ENCODE measurements around the gene RETN. TPM values are rescaled to one million over a fixed set of nuclear protein-coding genes. Genes with fewer than 3 reads are reported as not detected.

RETN gene
- total and polyA plus RNA-seq, 2 of the 8 experiments (the other 6 are each of a cell fraction or from before 2014, with no cell fraction given): not detected

- H3K27me3 ChIP-seq (replicated peaks in 1 of 4; ENCODE audit: control insufficient read depth in 3 of 4, extremely low read depth in 1 of 4, insufficient read depth in 3 of 4, low read length in 3 of 4): no peaks in the 10 kb centered on the region; a peak in 1 of 7 replicates
- 0 out of 2 replicates have a peak, but pooled peaks cover 1% of the 10 kb centered on the region for H3K23me2 ChIP-seq (ENCODE audit: low read depth, low read length)
- H3K27ac ChIP-seq (ENCODE audit: low read depth, low read length): no peak within 1 kb of the TSS
- no peak within 1 kb of the TSS for H3K9ac ChIP-seq (replicated peaks in 1 of 4; ENCODE audit: extremely low read depth in 1 of 4, low read depth in 3 of 4, low read length in 3 of 4)
- no peak within 1 kb of the TSS for H4K5ac ChIP-seq (ENCODE audit: insufficient read length, low read depth, low read length)
- CTCF ChIA-PET (ENCODE audit: partially characterized antibody): interaction anchor here (1.0 kb wide), 1 partner anchor 21 kb away, joined by 3 read pairs; the partner anchor contains the start of gene TRAPPC5
- H2AK5ac ChIP-seq (ENCODE audit: low read depth, low read length): no peak within 1 kb of the TSS
- TF ChIP-seq KDM4A (IDR thresholded peaks at IDR 0.05; ENCODE audit: low read depth, low read length, severe bottlenecking) (no peak), RXRA (IDR thresholded peaks at IDR 0.05; ENCODE audit: insufficient read depth, low read depth, low read length) (no peak), KDM1A (IDR thresholded peaks at IDR 0.05; ENCODE audit: borderline replicate concordance, low read length) (peak; percentile 20; the same call in 1 of the 2 replicates), POLR2A (IDR thresholded peaks at IDR 0.05; ENCODE audit: control extremely low read depth in 1 of 2, low read depth in 2 of 2, low read length in 2 of 2) (no peak)
- no peak within 1 kb of the TSS for H2BK20ac ChIP-seq (ENCODE audit: low read length)
- no peak within 1 kb of the TSS for H3K4ac ChIP-seq (replicated peaks; ENCODE audit: insufficient read length, low read depth, low read length)
- H3K4me1 ChIP-seq (replicated peaks in 1 of 4; ENCODE audit: control insufficient read depth in 3 of 4, insufficient read depth in 4 of 4, low read length in 3 of 4): peaks cover 0 to 13% (median 8%) of the 10 kb centered on the region in 4 experiments; a peak in 5 of 7 replicates
- FAIRE-seq: no peak
- H3K79me2 ChIP-seq (ENCODE audit: control insufficient read depth in 1 of 2, insufficient read depth in 2 of 2, low read length in 2 of 2): no peaks in the 10 kb centered on the region
- H3K23ac ChIP-seq (ENCODE audit: insufficient read length): no peak within 1 kb of the TSS
- no peak within 1 kb of the TSS; the same call in none of the 2 replicates for H3K18ac ChIP-seq (ENCODE audit: extremely low read depth, low read length)
- no peaks in the 10 kb centered on the region for H3K36me3 ChIP-seq (ENCODE audit: control insufficient read depth in 2 of 4, insufficient read depth in 4 of 4, low read length in 3 of 4)
- H4K20me1 ChIP-seq (replicated peaks in 1 of 2; ENCODE audit: control insufficient read depth in 1 of 2, insufficient read depth in 2 of 2, low read length in 2 of 2): no peaks in the 10 kb centered on the region
- H3K79me1 ChIP-seq (ENCODE audit: low read depth, low read length): no peaks in the 10 kb centered on the region
- H3K4me3 ChIP-seq (ENCODE audit: extremely low read depth in 1 of 4, insufficient read depth in 2 of 4, low read depth in 3 of 4, low read length in 4 of 4): no peak within 1 kb of the TSS
- H2BK5ac ChIP-seq (ENCODE audit: low read depth, low read length): no peak within 1 kb of the TSS
- H3K9me3 ChIP-seq (ENCODE audit: insufficient read depth in 2 of 2, low read depth in 1 of 2, low read length in 1 of 2): no peaks in the 10 kb centered on the region; a peak in 1 of 4 replicates
- no peak for DNase-seq (ENCODE audit: low read depth in 1 of 2, low spot score in 2 of 2)
- H3K56ac ChIP-seq (replicated peaks; ENCODE audit: insufficient read length, low read depth, low read length): no peak within 1 kb of the TSS
- H3K4me2 ChIP-seq (ENCODE audit: insufficient read depth in 1 of 2, low read depth in 2 of 2, low read length in 2 of 2): no peak within 1 kb of the TSS
- H2BK15ac ChIP-seq (ENCODE audit: low read length): no peak within 1 kb of the TSS
- WGBS, 2 experiments (ENCODE audit: extremely low coverage in 1 of 2, insufficient coverage in 1 of 2, insufficient read length in 1 of 2, insufficient replicate concordance in 2 of 2, low coverage in 1 of 2, low lambda C conversion rate in 2 of 2, missing lambda C conversion rate in 1 of 2): 89% methylated on average over 15 of the region's 20 CpGs; no CpG with 5 or more reads in 1 of the 2 experiments
- H3K14ac ChIP-seq (ENCODE audit: insufficient read length): no peak within 1 kb of the TSS
- no peak within 1 kb of the TSS for H2BK12ac ChIP-seq (ENCODE audit: low read depth, low read length)
- POLR2A ChIA-PET (ENCODE audit: partially characterized antibody): no interaction called here
- no peak within 1 kb of the TSS for H4K91ac ChIP-seq (replicated peaks; ENCODE audit: insufficient read length, low read length)
- no peak within 1 kb of the TSS for H2AFZ ChIP-seq (ENCODE audit: low read length)
- H2BK120ac ChIP-seq (replicated peaks; ENCODE audit: low read depth, low read length): no peak within 1 kb of the TSS
- no peak within 1 kb of the TSS for H4K8ac ChIP-seq (ENCODE audit: extremely low read depth, insufficient read depth, low read length)
Observed at GRCh38 chr19:7701654-7702457, 33.0 kb downstream of the RETN start, which contains the start of gene FCER2. TSS of gene FCER2 (minus strand) at chr19:7702131. CDS start at chr19:7699760, 2,371 bp downstream.

Measured in H1 (cell line).